GM21381 (cell line): Measurements from ENCODE around the gene ITGA7.

Experiments used
- ATAC-seq: cut with Tn5 transposase; IDR thresholded peaks from one replicate; pipeline ENCODE4 v1.9.1; 2021; ENCODE audit warnings: mild to moderate bottlenecking, moderate library complexity; ENCODE audit not compliant: unreplicated experiment

The ITGA7 gene

GRCh38 chr12:55683676-55684075 is 24.0 kb downstream of the ITGA7 start:
- no peak for ATAC-seq

DNA sequence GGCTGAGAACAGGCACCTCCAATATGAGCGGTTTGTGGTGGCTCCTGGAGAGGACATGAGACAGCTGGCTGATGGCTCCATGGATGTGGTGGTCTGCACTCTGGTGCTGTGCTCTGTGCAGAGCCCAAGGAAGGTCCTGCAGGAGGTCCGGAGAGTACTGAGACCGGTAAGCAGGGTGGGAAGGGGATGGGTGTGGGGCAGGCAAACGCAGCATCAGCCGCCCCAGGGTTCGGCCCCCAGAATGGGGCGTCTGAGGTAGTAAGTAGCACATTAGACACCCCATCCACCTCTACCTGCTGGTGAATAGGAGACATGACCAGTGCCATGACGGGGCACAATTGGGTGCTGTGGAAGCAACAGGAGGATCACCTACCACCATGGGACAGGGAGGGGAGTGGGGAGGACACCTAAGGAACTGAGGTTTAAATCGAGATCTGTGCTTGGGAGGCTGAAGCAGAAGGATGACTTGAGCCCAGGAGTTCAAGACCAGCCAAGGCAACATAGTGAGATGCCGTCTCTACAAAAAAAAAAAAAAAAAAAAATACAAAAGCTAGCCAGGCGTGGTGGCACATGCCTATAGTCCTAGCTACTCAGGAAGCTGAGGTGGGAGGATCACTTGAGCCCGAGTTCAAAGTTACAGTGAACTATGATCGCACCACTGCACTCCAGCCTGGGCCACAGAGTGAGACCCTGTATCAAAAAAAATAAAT is 25.5 kb downstream of the ITGA7 start:
- ATAC-seq: no peak

DNA sequence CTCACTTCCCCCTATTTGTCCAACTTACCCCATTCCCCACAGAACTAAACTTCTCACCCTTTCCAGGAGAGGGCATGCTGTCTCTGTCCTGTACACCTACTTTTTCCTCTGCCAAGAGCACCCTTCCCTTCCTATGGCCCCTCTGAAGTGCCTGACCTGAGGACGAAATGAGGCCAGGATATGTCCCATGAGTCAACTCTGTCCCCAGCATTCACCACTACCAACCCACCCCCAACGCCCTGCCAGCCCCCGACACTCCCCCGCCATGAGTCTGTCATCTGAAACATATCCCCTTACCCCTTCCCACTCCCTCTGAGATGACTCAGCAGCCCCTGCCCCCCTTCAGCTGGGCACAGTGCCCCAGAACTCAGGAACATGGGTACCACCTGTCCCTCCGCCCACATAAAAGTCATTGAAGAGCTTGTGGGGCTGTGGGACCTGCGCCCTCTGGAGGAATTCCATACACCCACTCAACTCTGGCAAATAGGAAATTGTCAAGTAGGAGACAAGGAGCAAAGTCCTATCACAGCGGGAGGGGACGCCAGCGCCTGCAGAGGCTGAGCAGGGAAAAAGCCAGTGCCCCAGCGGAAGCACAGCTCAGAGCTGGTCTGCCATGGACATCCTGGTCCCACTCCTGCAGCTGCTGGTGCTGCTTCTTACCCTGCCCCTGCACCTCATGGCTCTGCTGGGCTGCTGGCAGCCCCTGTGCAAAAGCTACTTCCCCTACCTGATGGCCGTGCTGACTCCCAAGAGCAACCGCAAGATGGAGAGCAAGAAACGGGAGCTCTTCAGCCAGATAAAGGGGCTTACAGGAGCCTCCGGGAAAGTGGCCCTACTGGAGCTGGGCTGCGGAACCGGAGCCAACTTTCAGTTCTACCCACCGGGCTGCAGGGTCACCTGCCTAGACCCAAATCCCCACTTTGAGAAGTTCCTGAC is 26.3 kb downstream of the ITGA7 start:
- ATAC-seq: no peak

DNA sequence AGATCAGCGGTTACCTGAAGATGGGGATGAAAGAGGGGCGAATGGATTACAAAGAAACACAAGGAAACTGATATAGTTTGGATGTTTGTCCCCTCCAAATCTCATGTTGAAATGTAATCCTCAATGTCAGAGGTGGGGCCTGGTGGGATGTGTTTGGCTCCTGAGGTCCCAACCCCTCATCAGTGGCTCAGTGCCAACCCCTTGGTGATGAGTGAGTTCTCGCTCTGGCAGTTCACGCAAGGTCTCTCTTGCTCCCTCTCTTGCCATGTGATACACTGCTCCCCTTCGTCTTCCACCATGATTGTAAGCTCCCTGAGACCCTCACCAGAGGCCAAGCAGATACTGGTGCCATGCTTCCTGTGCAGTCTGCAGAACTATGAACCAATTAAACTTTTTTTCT is 28.0 kb downstream of the ITGA7 start:
- ATAC-seq: no peak

GRCh38 chr12:55676707-55677106 is 31.0 kb downstream of the ITGA7 start:
- ATAC-seq: no peak

- no peak for ATAC-seq
These were observed 32.0 kb downstream of the ITGA7 start for GRCh38 chr12:55675666-55676065.

- peak; percentile 99 for ATAC-seq
These were observed 34.1 kb downstream of the ITGA7 start for GRCh38 chr12:55673638-55674037.

- ATAC-seq: no peak
These were observed 36.0 kb downstream of the ITGA7 start for GRCh38 chr12:55671746-55672145.

GRCh38 chr12:55670276-55670675 is 37.4 kb downstream of the ITGA7 start:
- no peak for ATAC-seq

- no peak for ATAC-seq
These were observed 41.2 kb downstream of the ITGA7 start for GRCh38 chr12:55666508-55666907.

DNA sequence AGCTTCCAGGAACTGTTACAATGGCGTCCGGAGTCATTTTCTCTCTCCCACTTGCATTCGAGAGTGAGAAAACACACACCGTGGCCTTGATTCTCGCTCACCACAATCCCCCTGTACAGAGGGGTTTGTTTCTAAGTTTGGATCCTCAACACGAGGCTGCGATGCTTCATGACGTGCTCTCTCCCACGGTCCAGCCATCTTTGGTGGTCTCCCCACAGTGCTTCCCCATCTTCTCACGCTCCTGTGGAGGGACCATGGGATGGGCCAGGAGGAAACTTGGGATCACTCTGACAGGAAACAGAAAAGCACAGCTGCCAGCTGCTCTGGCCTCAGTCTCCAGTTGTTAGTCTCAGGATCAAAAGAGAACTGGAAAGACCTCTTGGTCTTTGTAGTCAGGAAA is 42.9 kb downstream of the ITGA7 start:
- ATAC-seq: no peak

GRCh38 chr12:55663391-55663790 is 44.3 kb downstream of the ITGA7 start:
- ATAC-seq: no peak

DNA sequence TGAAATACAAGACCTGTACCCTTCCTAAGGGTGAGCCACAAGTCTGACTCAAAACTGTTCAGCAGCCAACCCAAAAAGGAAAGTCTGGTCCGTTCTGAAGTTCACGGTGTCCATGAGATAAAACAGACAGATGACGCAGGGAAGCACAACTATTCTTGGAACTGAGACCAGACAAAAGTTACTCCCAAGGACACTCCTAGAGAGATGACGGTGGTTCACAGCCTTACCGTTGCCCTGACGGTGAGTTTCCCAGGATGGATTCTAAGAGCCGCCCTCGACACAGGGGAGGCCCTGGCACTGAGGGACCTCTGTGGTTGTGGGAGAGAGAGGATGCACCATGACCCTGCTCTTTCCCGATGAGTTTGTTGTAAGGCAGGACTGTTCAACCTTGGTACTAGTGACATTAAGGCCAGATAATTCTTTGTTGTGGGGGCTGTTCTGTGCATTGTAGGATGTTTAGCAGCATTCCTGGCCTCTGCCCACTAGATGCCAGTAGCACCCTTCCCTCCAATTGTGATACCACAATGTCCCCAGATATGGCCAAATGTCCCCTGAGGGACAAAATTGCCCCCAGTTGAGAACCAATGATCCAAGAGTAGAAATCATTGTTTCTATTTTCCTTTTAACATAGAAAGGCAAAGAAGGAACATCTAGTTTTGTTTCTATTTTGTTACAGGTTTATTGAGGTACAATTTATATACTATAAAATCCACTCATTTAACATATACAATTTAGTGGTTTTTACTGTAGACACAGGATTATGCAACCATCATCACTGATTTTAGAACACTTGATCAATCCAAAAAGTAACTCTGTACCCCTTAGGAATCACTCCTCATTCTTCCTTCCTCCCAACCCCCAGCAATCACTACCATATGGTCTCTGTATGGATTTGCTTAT is 48.0 kb downstream of the ITGA7 start:
- no peak for ATAC-seq

- no peak for ATAC-seq
These were observed 48.9 kb downstream of the ITGA7 start for GRCh38 chr12:55658635-55659391.

GRCh38 chr12:55658212-55658611 is 49.5 kb downstream of the ITGA7 start:
- ATAC-seq: no peak

- no peak for ATAC-seq
These were observed 50.5 kb downstream of the ITGA7 start for GRCh38 chr12:55657212-55657611.

DNA sequence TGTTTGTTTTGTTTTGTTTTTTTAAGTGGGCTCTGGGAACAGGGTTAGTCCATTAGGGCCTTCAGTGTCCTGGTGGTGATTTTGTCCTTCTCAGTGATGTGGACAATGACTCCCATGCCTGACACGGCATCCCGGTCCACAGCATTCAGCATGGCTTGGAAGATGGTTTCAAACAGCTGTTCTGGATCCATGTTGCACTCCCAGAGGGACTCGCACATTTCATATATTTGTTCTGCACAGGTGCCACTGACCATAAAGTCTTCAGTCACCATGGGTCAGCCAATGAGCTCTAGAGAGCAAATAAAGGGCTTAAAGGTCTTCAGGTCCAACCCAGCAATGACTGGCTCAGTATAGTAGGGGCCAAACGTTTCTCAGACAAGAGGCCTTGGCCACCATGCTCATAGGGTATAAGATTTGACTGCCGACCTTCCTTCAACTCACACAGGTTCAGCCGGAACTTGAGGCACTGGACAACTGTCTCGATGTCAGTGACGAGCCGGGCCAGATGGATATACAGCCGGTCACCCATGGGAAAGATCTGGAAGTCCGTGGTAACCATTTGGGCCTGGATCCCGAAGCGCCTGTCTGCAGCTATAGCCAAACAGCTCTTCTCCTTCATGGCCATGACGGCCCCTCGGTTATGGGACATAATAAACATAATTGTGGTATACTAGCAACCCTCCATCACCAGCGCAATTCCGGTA is 53.0 kb downstream of the ITGA7 start:
- ATAC-seq: no peak

GRCh38 chr12:55653031-55653430 is 54.7 kb downstream of the ITGA7 start:
- ATAC-seq: no peak

- no peak for ATAC-seq
These were observed 55.4 kb downstream of the ITGA7 start for GRCh38 chr12:55652352-55652751.

DNA sequence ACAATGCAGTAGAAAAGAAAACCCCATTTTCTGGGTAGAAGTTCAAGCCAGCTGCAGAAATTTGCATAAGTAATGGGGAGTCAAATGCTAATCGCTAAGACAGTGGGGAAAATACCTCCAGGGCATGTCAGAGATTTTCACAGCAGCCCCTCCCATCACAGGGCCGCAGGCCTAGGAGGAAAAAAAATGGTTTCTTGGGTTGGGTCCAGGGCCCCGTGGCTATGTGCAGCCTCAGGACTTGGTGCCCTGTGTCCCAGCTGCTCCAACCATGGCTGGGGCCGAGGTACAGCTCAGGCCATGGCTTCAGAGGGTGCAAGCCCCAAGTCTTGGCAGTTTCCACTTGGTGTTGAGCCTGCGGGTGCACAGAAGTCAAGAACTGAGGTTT is 56.4 kb downstream of the ITGA7 start:
- no peak for ATAC-seq
